Measurements from ENCODE around the gene CAMK4. TPM values are rescaled to one million over a fixed set of nuclear protein-coding genes. Genes with fewer than 3 reads are reported as not detected.

Gene CAMK4
- polyA plus RNA-seq, 1 donor from 2014 or later = 9.7 TPM

- H3K4me3 Mint-ChIP-seq = no peak overlapping the region
- no peaks in the 10 kb centered on the region for H3K27me3 Mint-ChIP-seq
- H3K36me3 Mint-ChIP-seq = no peaks in the 10 kb centered on the region
- H3K4me1 Mint-ChIP-seq = peaks cover 0 to 5% (median 0%) of the 10 kb centered on the region in 3 donors
- H3K27ac Mint-ChIP-seq = no peak overlapping the region
- peaks cover 0 to 7% (median 0%) of the 10 kb centered on the region in 3 donors for H3K9me3 Mint-ChIP-seq
Observed at GRCh38 chr5:111411301-111411700, 187.1 kb downstream of the CAMK4 start.

- Mint-ChIP-seq H3K4me1 (peaks cover 0 to 5% (median 0%) of the 10 kb centered on the region in 3 donors), H3K27me3 (no peaks in the 10 kb centered on the region), H3K36me3 (no peaks in the 10 kb centered on the region), H3K27ac (no peak overlapping the region), H3K9me3 (peaks cover 0 to 7% (median 0%) of the 10 kb centered on the region in 3 donors), H3K4me3 (no peak overlapping the region)
Observed at GRCh38 chr5:111412593-111412992, 188.4 kb downstream of the CAMK4 start.

DNA sequence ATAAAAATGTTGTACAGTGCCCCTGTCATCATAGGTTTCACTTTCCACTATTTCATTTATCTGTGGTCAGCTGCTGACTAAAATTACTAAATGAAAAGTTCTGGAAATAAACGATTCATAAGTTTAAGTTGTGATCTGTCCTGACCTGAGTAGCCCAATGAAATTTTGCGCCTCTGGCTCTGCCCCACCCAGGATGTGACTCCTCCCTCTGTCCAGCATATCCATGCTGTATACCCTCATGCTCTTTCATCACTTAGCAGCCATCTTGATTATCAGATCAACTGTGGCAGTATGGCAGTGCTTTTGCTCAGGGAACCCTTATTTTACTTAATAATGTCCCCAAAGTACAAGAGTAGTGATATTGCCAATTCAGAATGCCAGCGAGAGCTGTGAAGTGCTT is 190.9 kb downstream of the CAMK4 start:
- H3K27ac Mint-ChIP-seq = no peak overlapping the region
- H3K4me3 Mint-ChIP-seq = no peak overlapping the region
- peaks cover 0 to 5% (median 0%) of the 10 kb centered on the region in 3 donors for H3K9me3 Mint-ChIP-seq
- no peaks in the 10 kb centered on the region for H3K4me1 Mint-ChIP-seq
- no peaks in the 10 kb centered on the region for H3K27me3 Mint-ChIP-seq
- H3K36me3 Mint-ChIP-seq = no peaks in the 10 kb centered on the region

GRCh38 chr5:111422245-111422644 is 198.1 kb downstream of the CAMK4 start:
- Mint-ChIP-seq H3K4me3 (no peak overlapping the region), H3K9me3 (peaks cover 0 to 5% (median 2%) of the 10 kb centered on the region in 3 donors), H3K4me1 (peaks cover 0 to 1% (median 0%) of the 10 kb centered on the region in 3 donors), H3K27ac (no peak overlapping the region), H3K36me3 (no peaks in the 10 kb centered on the region), H3K27me3 (no peaks in the 10 kb centered on the region)

- Mint-ChIP-seq H3K4me3 (no peak overlapping the region), H3K4me1 (peaks cover 0 to 2% (median 0%) of the 10 kb centered on the region in 3 donors), H3K36me3 (no peaks in the 10 kb centered on the region), H3K27ac (no peak overlapping the region), H3K9me3 (peaks cover 0 to 4% (median 2%) of the 10 kb centered on the region in 3 donors), H3K27me3 (no peaks in the 10 kb centered on the region)
Observed at GRCh38 chr5:111422747-111423720, 198.8 kb downstream of the CAMK4 start.

- Mint-ChIP-seq H3K4me1 (peaks cover 0 to 2% (median 0%) of the 10 kb centered on the region in 3 donors), H3K27me3 (no peaks in the 10 kb centered on the region), H3K36me3 (no peaks in the 10 kb centered on the region), H3K9me3 (peaks cover 0 to 8% (median 2%) of the 10 kb centered on the region in 3 donors), H3K4me3 (no peak overlapping the region), H3K27ac (no peak overlapping the region)
Observed at GRCh38 chr5:111425205-111425604, 201.0 kb downstream of the CAMK4 start.

- Mint-ChIP-seq H3K4me1 (peaks cover 0 to 1% (median 0%) of the 10 kb centered on the region in 3 donors), H3K27me3 (no peaks in the 10 kb centered on the region), H3K27ac (no peak overlapping the region), H3K4me3 (no peak overlapping the region), H3K36me3 (no peaks in the 10 kb centered on the region), H3K9me3 (peaks cover 0 to 12% (median 3%) of the 10 kb centered on the region in 3 donors)
Observed at GRCh38 chr5:111427762-111428161, 203.6 kb downstream of the CAMK4 start.

- Mint-ChIP-seq H3K27ac (no peak overlapping the region), H3K4me3 (no peak overlapping the region), H3K27me3 (no peaks in the 10 kb centered on the region), H3K9me3 (peaks cover 0 to 11% (median 3%) of the 10 kb centered on the region in 3 donors), H3K36me3 (no peaks in the 10 kb centered on the region), H3K4me1 (no peaks in the 10 kb centered on the region)
Observed at GRCh38 chr5:111432883-111433536, 208.8 kb downstream of the CAMK4 start.

DNA sequence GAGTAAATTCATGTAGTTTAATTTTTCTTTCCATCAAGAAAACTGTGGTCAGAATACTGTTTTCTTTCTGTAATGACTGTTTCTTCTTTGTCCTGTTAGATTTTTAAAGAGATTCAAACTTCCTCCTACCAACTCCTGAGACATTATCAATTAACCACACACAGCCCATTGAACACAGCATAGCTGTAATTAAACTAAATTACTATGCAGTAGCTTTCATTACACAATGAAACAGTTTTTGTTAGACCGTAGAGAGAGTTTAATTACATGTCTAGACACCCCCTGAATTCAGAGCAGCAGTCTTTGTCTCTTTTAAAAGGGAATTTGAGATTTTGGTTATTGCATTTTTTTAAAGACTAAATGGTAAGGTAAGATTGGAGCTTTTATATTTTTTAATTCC is 210.6 kb downstream of the CAMK4 start:
- no peaks in the 10 kb centered on the region for H3K36me3 Mint-ChIP-seq
- H3K27ac Mint-ChIP-seq = no peak overlapping the region
- no peaks in the 10 kb centered on the region for H3K27me3 Mint-ChIP-seq
- peaks cover 0 to 4% (median 3%) of the 10 kb centered on the region in 3 donors for H3K9me3 Mint-ChIP-seq
- no peak overlapping the region for H3K4me3 Mint-ChIP-seq
- no peaks in the 10 kb centered on the region for H3K4me1 Mint-ChIP-seq

- Mint-ChIP-seq H3K4me3 (no peak overlapping the region), H3K9me3 (no peaks in the 10 kb centered on the region), H3K36me3 (no peaks in the 10 kb centered on the region), H3K27me3 (no peaks in the 10 kb centered on the region), H3K27ac (no peak overlapping the region), H3K4me1 (no peaks in the 10 kb centered on the region)
Observed at GRCh38 chr5:111439473-111440075, 215.4 kb downstream of the CAMK4 start.

DNA sequence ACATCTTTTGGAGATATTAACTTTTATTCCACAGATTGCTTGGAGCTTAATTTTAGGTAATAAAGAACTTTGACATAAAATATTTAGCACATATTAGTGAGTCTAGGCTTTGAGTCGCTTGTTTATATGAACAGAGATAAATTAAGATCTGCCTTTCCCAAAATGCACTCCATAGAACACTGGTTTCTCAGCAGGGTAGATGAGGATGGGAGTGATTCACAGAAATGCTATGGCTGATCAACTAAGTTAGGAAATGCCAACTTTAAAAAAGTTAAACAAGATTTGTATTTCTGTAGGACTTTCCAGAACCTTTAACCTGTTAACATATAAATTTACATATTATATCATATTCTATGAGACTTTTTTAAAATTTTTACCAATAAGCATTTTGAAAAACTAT is 222.9 kb downstream of the CAMK4 start:
- Mint-ChIP-seq H3K27me3 (no peaks in the 10 kb centered on the region), H3K9me3 (no peaks in the 10 kb centered on the region), H3K36me3 (no peaks in the 10 kb centered on the region), H3K4me3 (no peak overlapping the region), H3K4me1 (no peaks in the 10 kb centered on the region), H3K27ac (no peak overlapping the region)

- Mint-ChIP-seq H3K36me3 (no peaks in the 10 kb centered on the region), H3K9me3 (no peaks in the 10 kb centered on the region), H3K27me3 (no peaks in the 10 kb centered on the region), H3K4me1 (no peaks in the 10 kb centered on the region), H3K4me3 (no peak overlapping the region), H3K27ac (no peak overlapping the region)
Observed at GRCh38 chr5:111447822-111448221, 223.6 kb downstream of the CAMK4 start.

GRCh38 chr5:111453295-111453694 is 229.1 kb downstream of the CAMK4 start:
- Mint-ChIP-seq H3K4me3 (no peak overlapping the region), H3K27me3 (no peaks in the 10 kb centered on the region), H3K36me3 (no peaks in the 10 kb centered on the region), H3K9me3 (no peaks in the 10 kb centered on the region), H3K4me1 (no peaks in the 10 kb centered on the region), H3K27ac (peak overlapping the region in 1 of 3 donors; percentile 20)

DNA sequence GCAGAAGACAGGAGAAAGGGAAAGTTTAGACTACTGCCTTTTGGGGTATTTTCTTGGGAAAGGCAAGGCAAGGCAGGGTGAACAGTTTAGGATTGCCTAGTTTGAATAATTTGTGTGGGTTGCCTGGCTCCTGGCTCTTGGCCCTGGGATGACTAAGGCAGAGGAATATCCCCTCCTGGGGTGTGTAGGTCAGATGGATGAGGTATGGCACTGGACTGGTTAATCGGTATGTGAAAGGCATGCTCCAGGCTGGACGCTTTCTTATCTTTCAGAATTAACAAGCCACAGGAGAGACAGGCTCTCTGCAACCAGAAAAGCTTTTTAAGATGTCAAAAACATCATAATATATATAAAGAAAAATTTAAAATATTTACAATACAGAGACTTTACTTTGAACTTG is 229.6 kb downstream of the CAMK4 start:
- Mint-ChIP-seq H3K27me3 (no peaks in the 10 kb centered on the region), H3K4me1 (no peaks in the 10 kb centered on the region), H3K27ac (peak overlapping the region in 1 of 3 donors; percentile 20), H3K36me3 (no peaks in the 10 kb centered on the region), H3K9me3 (no peaks in the 10 kb centered on the region), H3K4me3 (no peak overlapping the region)

DNA sequence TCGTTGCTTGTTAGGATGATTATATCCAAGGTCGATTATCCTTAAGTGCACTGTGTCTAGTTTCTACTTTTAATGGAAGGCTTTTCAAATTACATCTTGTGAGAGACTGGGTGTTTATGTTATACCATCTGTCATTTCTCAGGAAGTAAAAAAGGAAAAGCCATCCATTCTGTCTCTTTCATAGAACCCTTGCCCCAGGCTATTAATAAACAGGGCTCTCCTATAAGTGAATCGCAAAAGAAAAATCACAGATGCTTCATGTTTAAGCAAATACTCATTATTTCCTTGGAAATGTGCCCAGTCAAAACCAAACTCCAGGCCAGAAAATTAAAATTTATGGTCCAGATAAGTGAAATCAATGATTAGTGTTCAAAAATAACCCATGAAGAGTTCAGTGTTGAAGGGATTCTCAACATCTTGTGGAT is 230.0 kb downstream of the CAMK4 start:
- Mint-ChIP-seq H3K9me3 (no peaks in the 10 kb centered on the region), H3K4me3 (no peak overlapping the region), H3K4me1 (no peaks in the 10 kb centered on the region), H3K27ac (no peak overlapping the region), H3K27me3 (no peaks in the 10 kb centered on the region), H3K36me3 (no peaks in the 10 kb centered on the region)

All from IgD-negative memory B cell (primary cell).